OCI-LY3 (cell line): ENCODE measurements around the gene KCNA1.

Experiments
- H2AFZ ChIP-seq: fragments of 200-600, 300-600 bp; shearing (Covaris generic); 2 replicates; pipeline ENCODE4 v1.6.0; 2014; ENCODE audit warnings: antibody characterized with exemption, low read depth, low read length
- H3K27ac ChIP-seq: fragments of 200-600, 300-600 bp; sonication (generic); 2 replicates; pipeline ENCODE4 v1.5.1; 2014; ENCODE audit warnings: mild to moderate bottlenecking, low read length, moderate library complexity, mixed read lengths
- H3K27me3 ChIP-seq: fragments of 200-600, 300-600 bp; sonication (generic); 2 replicates; pipeline ENCODE4 v1.6.1; 2014; ENCODE audit warnings: low read depth, low read length, mixed read lengths
- H3K36me3 ChIP-seq: fragments of 200-600, 300-600 bp; sonication (generic); replicated peaks from 2 replicates; pipeline ENCODE3; 2014; ENCODE audit warnings: low read depth, low read length, mixed read lengths
- H3K4me1 ChIP-seq: fragments of 300-600, 200-600 bp; sonication (generic); 2 replicates; pipeline ENCODE4 v1.6.1; 2014; ENCODE audit warnings: low read length, mixed read lengths
- H3K4me2 ChIP-seq: fragments of 200-600, 300-600 bp; sonication (generic); 2 replicates; pipeline ENCODE4 v1.6.1; 2014; ENCODE audit warnings: low read length, mixed read lengths
- H3K4me3 ChIP-seq: fragments of 300-600, 200-600 bp; sonication (generic); 2 replicates; pipeline ENCODE4 v1.5.1; 2014; ENCODE audit warnings: antibody characterized with exemption, mild to moderate bottlenecking, low read length, moderate library complexity
- H3K79me2 ChIP-seq: fragments of 300-600, 200-600 bp; shearing (Covaris generic); 2 replicates; pipeline ENCODE4 v1.6.1; 2014; ENCODE audit warnings: mild to moderate bottlenecking, low read length, mixed read lengths
- H3K9ac ChIP-seq: fragments of 300-600, 200-600 bp; shearing (Covaris generic); 2 replicates; pipeline ENCODE4 v1.6.0; 2014; ENCODE audit warnings: mild to moderate bottlenecking, low read length, moderate library complexity
- H3K9me3 ChIP-seq: fragments of 200-600, 300-600 bp; shearing (Covaris generic); 2 replicates; pipeline ENCODE4 v1.6.1; 2014; ENCODE audit warnings: low read length, mixed read lengths; ENCODE audit not compliant: insufficient read depth
- H4K20me1 ChIP-seq: fragments of 200-600, 300-600 bp; sonication (generic); 2 replicates; pipeline ENCODE4 v1.6.1; 2016; ENCODE audit warnings: low read length, mixed read lengths; ENCODE audit not compliant: insufficient read depth
- EZH2phosphoT487 ChIP-seq: fragments of 200-600 bp; shearing (Covaris generic); IDR thresholded peaks from 2 replicates; pipeline ENCODE4 v1.6.1; 2018; ENCODE audit warnings: antibody characterized with exemption, mixed run types, low read depth
- TF ChIP-seq, protein P1 (sequence below): fragments of 200-600, 300-600 bp; sonication (generic); IDR thresholded peaks from 2 replicates; pipeline ENCODE4 v1.5.1; 2014; ENCODE audit warnings: antibody characterized with exemption, low read length, low read depth

Gene KCNA1

DNA sequence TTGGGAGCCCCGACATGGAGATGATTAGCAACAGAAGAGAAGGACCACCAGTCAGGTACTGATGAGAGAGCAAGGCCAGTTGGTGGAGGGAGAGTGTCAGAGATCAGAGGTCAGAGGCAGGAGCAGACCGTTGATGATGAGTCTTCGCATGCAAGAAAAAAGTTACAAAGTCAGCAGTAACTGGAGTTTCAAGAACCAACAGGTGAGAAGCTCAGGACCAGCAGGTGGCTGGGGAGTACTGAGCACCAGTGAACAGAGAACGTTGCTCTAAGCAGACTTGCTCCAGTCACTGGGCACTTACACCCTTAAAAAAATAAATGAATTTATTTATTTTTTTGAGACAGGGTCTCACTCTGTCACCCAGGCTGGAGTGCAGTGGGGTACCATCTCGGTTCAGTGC, 44.5 kb upstream of the KCNA1 start:
- no peak overlapping the region for H3K4me2 ChIP-seq
- no peaks in the 10 kb centered on the region for H3K36me3 ChIP-seq
- no peak overlapping the region for H3K4me3 ChIP-seq
- no peaks in the 10 kb centered on the region for H4K20me1 ChIP-seq
- H3K27me3 ChIP-seq = peaks cover 75% of the 10 kb centered on the region
- no peaks in the 10 kb centered on the region for H3K79me2 ChIP-seq
- H3K27ac ChIP-seq = no peak overlapping the region
- H3K4me1 ChIP-seq = peaks cover 7% of the 10 kb centered on the region
- H2AFZ ChIP-seq = no peak overlapping the region
- TF ChIP-seq, protein P1, sequence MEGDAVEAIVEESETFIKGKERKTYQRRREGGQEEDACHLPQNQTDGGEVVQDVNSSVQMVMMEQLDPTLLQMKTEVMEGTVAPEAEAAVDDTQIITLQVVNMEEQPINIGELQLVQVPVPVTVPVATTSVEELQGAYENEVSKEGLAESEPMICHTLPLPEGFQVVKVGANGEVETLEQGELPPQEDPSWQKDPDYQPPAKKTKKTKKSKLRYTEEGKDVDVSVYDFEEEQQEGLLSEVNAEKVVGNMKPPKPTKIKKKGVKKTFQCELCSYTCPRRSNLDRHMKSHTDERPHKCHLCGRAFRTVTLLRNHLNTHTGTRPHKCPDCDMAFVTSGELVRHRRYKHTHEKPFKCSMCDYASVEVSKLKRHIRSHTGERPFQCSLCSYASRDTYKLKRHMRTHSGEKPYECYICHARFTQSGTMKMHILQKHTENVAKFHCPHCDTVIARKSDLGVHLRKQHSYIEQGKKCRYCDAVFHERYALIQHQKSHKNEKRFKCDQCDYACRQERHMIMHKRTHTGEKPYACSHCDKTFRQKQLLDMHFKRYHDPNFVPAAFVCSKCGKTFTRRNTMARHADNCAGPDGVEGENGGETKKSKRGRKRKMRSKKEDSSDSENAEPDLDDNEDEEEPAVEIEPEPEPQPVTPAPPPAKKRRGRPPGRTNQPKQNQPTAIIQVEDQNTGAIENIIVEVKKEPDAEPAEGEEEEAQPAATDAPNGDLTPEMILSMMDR = no peak
- no peak for TF ChIP-seq EZH2phosphoT487
- no peaks in the 10 kb centered on the region for H3K9me3 ChIP-seq
- no peak overlapping the region for H3K9ac ChIP-seq

GRCh38 chr12:4866299-4866698, 43.4 kb upstream of the KCNA1 start:
- Histone ChIP-seq H3K27me3 (peaks cover 83% of the 10 kb centered on the region), H3K9me3 (no peaks in the 10 kb centered on the region), H3K4me3 (no peak overlapping the region), H3K4me1 (peaks cover 7% of the 10 kb centered on the region), H3K79me2 (no peaks in the 10 kb centered on the region), H2AFZ (no peak overlapping the region), H3K4me2 (no peak overlapping the region), H3K27ac (no peak overlapping the region), H4K20me1 (no peaks in the 10 kb centered on the region), H3K36me3 (no peaks in the 10 kb centered on the region), H3K9ac (no peak overlapping the region)
- TF ChIP-seq EZH2phosphoT487 = no peak
- TF ChIP-seq, protein P1 = no peak

GRCh38 chr12:4867384-4867783, 42.3 kb upstream of the KCNA1 start:
- no peak overlapping the region for H3K4me3 ChIP-seq

DNA sequence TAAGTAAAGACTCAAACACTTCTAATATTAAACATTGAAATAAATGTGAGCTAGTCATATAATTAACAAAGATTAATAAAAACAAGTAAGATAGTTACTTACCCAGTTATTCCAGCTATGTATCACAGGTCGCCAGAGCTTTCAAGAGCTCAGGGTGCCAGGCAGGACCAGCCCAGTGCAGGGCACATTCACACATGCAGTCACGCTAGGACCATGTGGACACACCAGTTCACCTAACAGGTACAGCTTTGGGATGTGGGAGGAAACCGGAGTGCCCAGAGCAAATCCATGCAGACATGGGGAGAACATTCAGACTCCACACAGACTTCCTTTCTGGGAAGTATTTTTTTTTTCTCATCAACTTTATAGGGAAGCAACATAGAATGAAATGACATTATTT, 39.3 kb upstream of the KCNA1 start:
- Histone ChIP-seq H3K4me3 (no peak overlapping the region), H3K27ac (no peak overlapping the region), H3K9ac (no peak overlapping the region), H3K9me3 (no peaks in the 10 kb centered on the region), H3K36me3 (no peaks in the 10 kb centered on the region), H4K20me1 (no peaks in the 10 kb centered on the region), H3K27me3 (peaks cover 71% of the 10 kb centered on the region), H3K79me2 (no peaks in the 10 kb centered on the region), H3K4me2 (no peak overlapping the region), H3K4me1 (no peaks in the 10 kb centered on the region), H2AFZ (no peak overlapping the region)
- TF ChIP-seq EZH2phosphoT487 = no peak
- TF ChIP-seq, protein P1 = no peak

More at GRCh38 chr12:4867384-4867783, 42.3 kb upstream of the KCNA1 start:
- H4K20me1 ChIP-seq = no peaks in the 10 kb centered on the region
- H3K36me3 ChIP-seq = no peaks in the 10 kb centered on the region
- no peak overlapping the region for H3K4me2 ChIP-seq
- H3K9ac ChIP-seq = no peak overlapping the region
- peaks cover 7% of the 10 kb centered on the region for H3K4me1 ChIP-seq
- no peak for TF ChIP-seq EZH2phosphoT487
- TF ChIP-seq, protein P1 = no peak
- H3K27me3 ChIP-seq = peaks cover 86% of the 10 kb centered on the region
- no peaks in the 10 kb centered on the region for H3K79me2 ChIP-seq
- no peak overlapping the region for H2AFZ ChIP-seq
- no peak overlapping the region for H3K27ac ChIP-seq
- no peaks in the 10 kb centered on the region for H3K9me3 ChIP-seq
